ENCODE measurements around the gene TRAK2. TPM values are rescaled to one million over a fixed set of nuclear protein-coding genes. Genes with fewer than 3 reads are reported as not detected.

TRAK2 gene
- polyA plus RNA-seq, 1 of the 3 experiments (the other 2 are of a cell fraction) = 10.4 TPM

- CTCF ChIA-PET = no interaction called here
- TF ChIP-seq REST (IDR thresholded peaks at IDR 0.05; ENCODE audit: low read depth, low read length) (no peak), RFX5 (IDR thresholded peaks at IDR 0.05; ENCODE audit: low read length) (no peak), EZH2phosphoT487 (IDR thresholded peaks at IDR 0.05; ENCODE audit: borderline replicate concordance, low read depth) (no peak), FOSL2 (IDR thresholded peaks at IDR 0.05; ENCODE audit: borderline replicate concordance, low read depth) (no peak), JUND (IDR thresholded peaks at IDR 0.05) (no peak), EP300 (IDR thresholded peaks at IDR 0.05; ENCODE audit: borderline replicate concordance in 1 of 2, low read depth in 1 of 2, low read length in 1 of 2) (no peak), FOXJ3 (CRISPR knock-in tag; IDR thresholded peaks at IDR 0.05) (no peak), RCOR1 (IDR thresholded peaks at IDR 0.05; ENCODE audit: low read length) (no peak), MEF2A (IDR thresholded peaks at IDR 0.05; ENCODE audit: borderline replicate concordance, low read depth) (no peak), RAD21 (IDR thresholded peaks at IDR 0.05; ENCODE audit: low read length) (no peak), IRF3 (IDR thresholded peaks at IDR 0.05; ENCODE audit: low read depth, low read length) (no peak), CHD2 (IDR thresholded peaks at IDR 0.05; ENCODE audit: low read length, partially characterized antibody) (no peak), RXRA (IDR thresholded peaks at IDR 0.05; ENCODE audit: borderline replicate concordance, low read depth) (no peak)
- TF ChIP-seq, protein P1, sequence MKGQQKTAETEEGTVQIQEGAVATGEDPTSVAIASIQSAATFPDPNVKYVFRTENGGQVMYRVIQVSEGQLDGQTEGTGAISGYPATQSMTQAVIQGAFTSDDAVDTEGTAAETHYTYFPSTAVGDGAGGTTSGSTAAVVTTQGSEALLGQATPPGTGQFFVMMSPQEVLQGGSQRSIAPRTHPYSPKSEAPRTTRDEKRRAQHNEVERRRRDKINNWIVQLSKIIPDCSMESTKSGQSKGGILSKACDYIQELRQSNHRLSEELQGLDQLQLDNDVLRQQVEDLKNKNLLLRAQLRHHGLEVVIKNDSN (IDR thresholded peaks at IDR 0.05; ENCODE audit: borderline replicate concordance, low read depth) = no peak
- TF ChIP-seq, protein P2, sequence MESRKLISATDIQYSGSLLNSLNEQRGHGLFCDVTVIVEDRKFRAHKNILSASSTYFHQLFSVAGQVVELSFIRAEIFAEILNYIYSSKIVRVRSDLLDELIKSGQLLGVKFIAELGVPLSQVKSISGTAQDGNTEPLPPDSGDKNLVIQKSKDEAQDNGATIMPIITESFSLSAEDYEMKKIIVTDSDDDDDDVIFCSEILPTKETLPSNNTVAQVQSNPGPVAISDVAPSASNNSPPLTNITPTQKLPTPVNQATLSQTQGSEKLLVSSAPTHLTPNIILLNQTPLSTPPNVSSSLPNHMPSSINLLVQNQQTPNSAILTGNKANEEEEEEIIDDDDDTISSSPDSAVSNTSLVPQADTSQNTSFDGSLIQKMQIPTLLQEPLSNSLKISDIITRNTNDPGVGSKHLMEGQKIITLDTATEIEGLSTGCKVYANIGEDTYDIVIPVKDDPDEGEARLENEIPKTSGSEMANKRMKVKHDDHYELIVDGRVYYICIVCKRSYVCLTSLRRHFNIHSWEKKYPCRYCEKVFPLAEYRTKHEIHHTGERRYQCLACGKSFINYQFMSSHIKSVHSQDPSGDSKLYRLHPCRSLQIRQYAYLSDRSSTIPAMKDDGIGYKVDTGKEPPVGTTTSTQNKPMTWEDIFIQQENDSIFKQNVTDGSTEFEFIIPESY (IDR thresholded peaks at IDR 0.05; ENCODE audit: borderline replicate concordance, low read depth) = no peak
Measured at GRCh38 chr2:201366146-201366545, 85.1 kb downstream of the TRAK2 start.

More at GRCh38 chr2:201366146-201366545, 85.1 kb downstream of the TRAK2 start:
- Histone ChIP-seq H3K27me3 (ENCODE audit: insufficient read depth) (no peaks in the 10 kb centered on the region), H3K79me2 (ENCODE audit: insufficient read depth) (no peaks in the 10 kb centered on the region), H3K4me2 (no peak overlapping the region), H3K9me2 (no peaks in the 10 kb centered on the region), H2AFZ (ENCODE audit: low read depth) (no peak overlapping the region), H3F3A (replicated peaks; ENCODE audit: insufficient read depth) (peaks cover 13% of the 10 kb centered on the region), H3K9ac (no peak overlapping the region), H3K9me3 (peaks cover 12% of the 10 kb centered on the region; the same call in 1 of the 2 replicates), H4K20me1 (ENCODE audit: insufficient read depth) (no peaks in the 10 kb centered on the region), H3K4me3 (ENCODE audit: low read depth in 2 of 2, low read length in 1 of 2) (no peak overlapping the region), H3K27ac (ENCODE audit: low read depth in 2 of 2, low read length in 1 of 2) (no peak overlapping the region), H3K4me1 (ENCODE audit: control insufficient read depth in 1 of 2, insufficient read depth in 2 of 2, low read depth in 1 of 2, low read length in 1 of 2) (no peaks in the 10 kb centered on the region), H3K36me3 (replicated peaks in 1 of 2; ENCODE audit: control insufficient read depth in 1 of 2, insufficient read depth in 2 of 2, low read length in 1 of 2) (peaks cover 7 to 39% of the 10 kb centered on the region in 2 experiments)
- POLR2A ChIA-PET = no interaction called here
- no peak for DNase-seq
